Measurements from ENCODE around the gene CDHR1.

The CDHR1 gene

DNA sequence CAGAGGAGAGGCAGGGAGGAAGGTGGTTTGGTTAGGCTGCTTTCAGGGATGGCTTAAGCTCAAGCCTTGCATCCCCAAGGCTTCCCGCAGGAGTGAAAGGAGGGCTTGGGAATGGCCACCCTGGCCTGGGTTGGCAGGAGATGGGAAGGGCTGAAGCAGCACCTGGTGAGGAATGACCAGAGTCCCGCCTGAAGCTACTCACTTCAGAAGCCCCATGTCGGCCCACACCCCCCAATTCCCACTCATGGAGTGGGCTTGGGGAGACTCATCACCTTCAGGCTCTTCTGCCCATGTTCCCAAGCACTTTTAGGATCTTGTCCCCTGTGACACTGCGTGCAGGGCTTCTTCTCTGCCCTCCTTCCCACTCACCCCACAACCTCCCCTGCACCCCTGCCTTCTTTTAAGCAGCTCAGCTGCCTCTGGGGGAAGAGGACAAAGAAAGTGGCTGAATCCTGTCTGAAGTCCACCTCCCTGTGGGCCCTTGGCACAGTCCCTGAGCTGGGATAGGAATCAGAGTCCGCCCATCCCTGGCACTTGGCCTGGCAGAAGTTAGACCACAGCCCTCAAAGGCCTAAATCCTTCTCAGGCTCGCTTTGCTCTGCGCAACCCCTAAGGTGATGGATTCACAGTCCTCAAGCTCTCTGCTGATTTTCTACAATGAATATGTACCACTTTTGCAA is 67.0 kb downstream of the CDHR1 start:
- peaks cover 34% of the 10 kb centered on the region for H3K27me3 ChIP-seq
- no peaks in the 10 kb centered on the region for H3K4me1 ChIP-seq (ENCODE audit: control insufficient read depth in 1 of 2, insufficient read depth in 1 of 2, low read depth in 1 of 2, low read length in 1 of 2)
- no peaks in the 10 kb centered on the region for H3K9me3 ChIP-seq
- no peak overlapping the region for H3K27ac ChIP-seq
- H3K36me3 ChIP-seq = no peaks in the 10 kb centered on the region
- TF ChIP-seq, protein P1, sequence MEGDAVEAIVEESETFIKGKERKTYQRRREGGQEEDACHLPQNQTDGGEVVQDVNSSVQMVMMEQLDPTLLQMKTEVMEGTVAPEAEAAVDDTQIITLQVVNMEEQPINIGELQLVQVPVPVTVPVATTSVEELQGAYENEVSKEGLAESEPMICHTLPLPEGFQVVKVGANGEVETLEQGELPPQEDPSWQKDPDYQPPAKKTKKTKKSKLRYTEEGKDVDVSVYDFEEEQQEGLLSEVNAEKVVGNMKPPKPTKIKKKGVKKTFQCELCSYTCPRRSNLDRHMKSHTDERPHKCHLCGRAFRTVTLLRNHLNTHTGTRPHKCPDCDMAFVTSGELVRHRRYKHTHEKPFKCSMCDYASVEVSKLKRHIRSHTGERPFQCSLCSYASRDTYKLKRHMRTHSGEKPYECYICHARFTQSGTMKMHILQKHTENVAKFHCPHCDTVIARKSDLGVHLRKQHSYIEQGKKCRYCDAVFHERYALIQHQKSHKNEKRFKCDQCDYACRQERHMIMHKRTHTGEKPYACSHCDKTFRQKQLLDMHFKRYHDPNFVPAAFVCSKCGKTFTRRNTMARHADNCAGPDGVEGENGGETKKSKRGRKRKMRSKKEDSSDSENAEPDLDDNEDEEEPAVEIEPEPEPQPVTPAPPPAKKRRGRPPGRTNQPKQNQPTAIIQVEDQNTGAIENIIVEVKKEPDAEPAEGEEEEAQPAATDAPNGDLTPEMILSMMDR (IDR thresholded peaks at IDR 0.05) = no peak
- H3K4me3 ChIP-seq (ENCODE audit: low read depth in 1 of 2, low read length in 1 of 2) = no peak overlapping the region

DNA sequence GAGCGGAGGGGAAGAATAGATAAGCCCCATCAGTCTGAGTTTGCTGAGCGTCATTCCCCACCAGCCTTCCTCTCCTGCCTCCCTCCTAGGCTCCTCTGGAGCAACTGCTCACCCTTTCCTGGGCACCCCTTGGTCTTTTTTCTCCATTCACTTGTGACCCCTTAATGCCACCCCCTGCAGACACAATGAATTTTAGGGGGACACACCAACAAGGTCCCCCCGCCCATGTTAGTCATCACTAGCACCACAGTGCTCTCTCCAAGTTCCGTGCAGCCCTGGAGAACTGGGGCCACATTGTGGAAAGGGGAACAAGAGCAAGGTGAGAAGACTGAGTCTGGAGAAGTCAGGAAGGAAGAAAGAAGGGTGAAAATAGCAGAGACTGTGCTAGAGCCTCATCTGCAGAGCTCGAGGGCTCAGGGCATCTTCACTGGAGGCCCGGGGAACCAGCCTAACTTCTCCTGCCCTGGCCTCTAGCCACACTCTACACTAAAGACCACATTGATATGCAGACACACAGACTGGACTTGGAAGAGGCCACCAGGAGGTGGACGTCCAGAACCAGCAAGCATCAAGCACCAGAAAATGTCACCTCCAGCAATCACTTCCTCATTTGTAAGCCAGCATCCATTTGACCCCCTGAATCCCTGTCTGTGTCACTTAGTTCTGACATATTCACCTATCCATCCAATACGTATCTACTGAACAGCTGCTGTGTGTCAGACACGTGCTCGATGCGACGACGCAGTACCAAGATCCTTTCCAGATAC is 68.0 kb downstream of the CDHR1 start:
- H3K9me3 ChIP-seq = no peaks in the 10 kb centered on the region
- H3K27ac ChIP-seq = no peak overlapping the region
- H3K4me3 ChIP-seq (ENCODE audit: low read depth in 1 of 2, low read length in 1 of 2) = no peak overlapping the region
- H3K36me3 ChIP-seq = no peaks in the 10 kb centered on the region
- no peaks in the 10 kb centered on the region for H3K4me1 ChIP-seq (ENCODE audit: control insufficient read depth in 1 of 2, insufficient read depth in 1 of 2, low read depth in 1 of 2, low read length in 1 of 2)
- peaks cover 24% of the 10 kb centered on the region for H3K27me3 ChIP-seq
- TF ChIP-seq, protein P1 (IDR thresholded peaks at IDR 0.05) = no peak

DNA sequence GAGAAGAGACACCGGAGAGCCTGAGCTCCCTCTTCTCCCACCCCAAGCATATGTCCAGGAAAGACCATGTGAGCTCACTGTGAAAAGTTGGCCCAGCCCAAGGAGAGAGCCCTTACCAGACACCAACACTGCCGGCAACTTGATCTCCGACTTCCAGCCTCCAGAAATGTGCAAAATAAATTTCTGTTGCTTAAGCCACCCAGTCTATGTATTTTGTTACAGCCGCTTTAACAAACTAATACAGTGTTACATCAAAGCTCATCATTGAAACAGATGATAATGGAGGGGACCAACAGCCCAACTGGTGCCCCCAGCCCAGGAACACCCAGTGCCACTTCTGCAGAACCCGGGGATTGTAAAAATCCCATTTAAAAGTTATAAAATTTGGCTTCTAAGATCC is 69.4 kb downstream of the CDHR1 start:
- Histone ChIP-seq H3K27me3 (peaks cover 21% of the 10 kb centered on the region), H3K4me3 (ENCODE audit: low read depth in 1 of 2, low read length in 1 of 2) (no peak overlapping the region), H3K9me3 (no peaks in the 10 kb centered on the region), H3K4me1 (ENCODE audit: control insufficient read depth in 1 of 2, insufficient read depth in 1 of 2, low read depth in 1 of 2, low read length in 1 of 2) (no peaks in the 10 kb centered on the region), H3K36me3 (no peaks in the 10 kb centered on the region), H3K27ac (no peak overlapping the region)
- TF ChIP-seq, protein P1 (IDR thresholded peaks at IDR 0.05) = no peak

DNA sequence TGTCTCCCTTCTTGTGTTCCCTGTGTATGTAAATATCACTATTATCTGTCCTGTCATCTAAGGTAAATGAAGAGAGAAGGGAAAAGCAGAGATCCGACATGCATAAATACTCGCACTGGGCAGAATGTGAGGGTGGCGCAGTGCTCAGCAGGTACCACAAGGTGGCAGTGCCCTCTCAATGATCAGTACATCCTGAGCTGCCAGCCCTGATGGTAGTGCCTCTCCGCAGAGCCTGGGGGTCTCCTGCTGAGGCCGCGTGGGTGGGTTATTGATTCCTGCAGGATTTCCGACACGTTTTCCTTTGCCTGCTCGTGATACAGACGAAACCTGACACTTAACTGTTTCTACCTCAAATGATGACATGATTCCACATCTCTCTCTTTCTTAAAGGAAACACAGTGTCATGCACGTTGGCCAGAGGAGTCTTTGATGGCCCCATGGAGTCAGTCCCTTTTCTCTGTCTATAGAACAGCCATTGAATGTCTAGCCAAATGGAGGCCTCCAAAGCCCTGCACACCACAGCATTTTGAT is 70.3 kb downstream of the CDHR1 start:
- Histone ChIP-seq H3K27me3 (peaks cover 21% of the 10 kb centered on the region), H3K27ac (no peak overlapping the region), H3K9me3 (no peaks in the 10 kb centered on the region), H3K4me1 (ENCODE audit: control insufficient read depth in 1 of 2, insufficient read depth in 1 of 2, low read depth in 1 of 2, low read length in 1 of 2) (no peaks in the 10 kb centered on the region), H3K4me3 (ENCODE audit: low read depth in 1 of 2, low read length in 1 of 2) (no peak overlapping the region), H3K36me3 (no peaks in the 10 kb centered on the region)
- TF ChIP-seq, protein P1 (IDR thresholded peaks at IDR 0.05) = peak; percentile 77

DNA sequence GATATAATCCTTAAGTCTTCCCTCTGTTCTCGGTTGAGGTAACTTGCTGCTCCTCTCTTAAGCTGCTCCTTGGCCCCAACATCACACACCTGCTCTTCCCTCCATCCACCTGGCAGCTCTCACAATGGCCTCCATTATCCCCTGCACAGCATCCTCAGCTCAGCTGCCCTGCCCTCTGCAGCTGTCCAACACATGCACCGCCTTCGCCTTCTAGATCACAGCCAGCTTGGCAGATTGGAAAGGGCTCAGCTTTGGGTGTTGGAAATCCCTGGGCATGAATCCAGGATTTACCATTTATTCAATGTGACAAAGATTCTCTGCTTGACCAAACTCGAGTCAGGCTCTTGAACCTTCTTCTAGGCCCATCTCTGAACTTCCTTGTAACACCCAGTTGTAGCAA is 71.1 kb downstream of the CDHR1 start:
- TF ChIP-seq, protein P1 (IDR thresholded peaks at IDR 0.05) = no peak
- Histone ChIP-seq H3K4me1 (ENCODE audit: control insufficient read depth in 1 of 2, insufficient read depth in 1 of 2, low read depth in 1 of 2, low read length in 1 of 2) (no peaks in the 10 kb centered on the region), H3K9me3 (no peaks in the 10 kb centered on the region), H3K27ac (no peak overlapping the region), H3K4me3 (ENCODE audit: low read depth in 1 of 2, low read length in 1 of 2) (no peak overlapping the region), H3K36me3 (no peaks in the 10 kb centered on the region), H3K27me3 (peaks cover 21% of the 10 kb centered on the region)

Measured in neutrophil (primary cell).